ENCODE data around the gene SLC46A3.

DNA sequence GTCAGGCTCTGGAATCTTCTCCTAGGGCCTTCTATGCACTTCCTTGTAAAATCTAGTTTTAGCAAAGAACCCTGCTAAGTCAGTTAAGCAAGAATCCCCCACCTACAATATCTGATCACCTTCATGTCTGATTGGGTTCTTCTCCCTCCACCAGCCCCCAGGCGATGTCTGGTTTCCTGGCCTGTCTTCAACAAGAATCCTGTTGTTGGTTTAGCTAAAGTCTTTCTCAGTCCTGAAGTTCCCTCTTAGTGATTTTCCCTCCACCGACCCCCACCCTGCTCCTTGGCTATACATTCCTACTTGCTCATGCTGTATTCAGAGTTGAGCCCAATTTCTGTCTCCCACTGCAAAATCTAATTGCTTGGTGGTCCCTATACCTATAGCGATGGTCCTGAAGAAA, 35.2 kb upstream of the SLC46A3 start:
- TF ChIP-seq, protein P1, sequence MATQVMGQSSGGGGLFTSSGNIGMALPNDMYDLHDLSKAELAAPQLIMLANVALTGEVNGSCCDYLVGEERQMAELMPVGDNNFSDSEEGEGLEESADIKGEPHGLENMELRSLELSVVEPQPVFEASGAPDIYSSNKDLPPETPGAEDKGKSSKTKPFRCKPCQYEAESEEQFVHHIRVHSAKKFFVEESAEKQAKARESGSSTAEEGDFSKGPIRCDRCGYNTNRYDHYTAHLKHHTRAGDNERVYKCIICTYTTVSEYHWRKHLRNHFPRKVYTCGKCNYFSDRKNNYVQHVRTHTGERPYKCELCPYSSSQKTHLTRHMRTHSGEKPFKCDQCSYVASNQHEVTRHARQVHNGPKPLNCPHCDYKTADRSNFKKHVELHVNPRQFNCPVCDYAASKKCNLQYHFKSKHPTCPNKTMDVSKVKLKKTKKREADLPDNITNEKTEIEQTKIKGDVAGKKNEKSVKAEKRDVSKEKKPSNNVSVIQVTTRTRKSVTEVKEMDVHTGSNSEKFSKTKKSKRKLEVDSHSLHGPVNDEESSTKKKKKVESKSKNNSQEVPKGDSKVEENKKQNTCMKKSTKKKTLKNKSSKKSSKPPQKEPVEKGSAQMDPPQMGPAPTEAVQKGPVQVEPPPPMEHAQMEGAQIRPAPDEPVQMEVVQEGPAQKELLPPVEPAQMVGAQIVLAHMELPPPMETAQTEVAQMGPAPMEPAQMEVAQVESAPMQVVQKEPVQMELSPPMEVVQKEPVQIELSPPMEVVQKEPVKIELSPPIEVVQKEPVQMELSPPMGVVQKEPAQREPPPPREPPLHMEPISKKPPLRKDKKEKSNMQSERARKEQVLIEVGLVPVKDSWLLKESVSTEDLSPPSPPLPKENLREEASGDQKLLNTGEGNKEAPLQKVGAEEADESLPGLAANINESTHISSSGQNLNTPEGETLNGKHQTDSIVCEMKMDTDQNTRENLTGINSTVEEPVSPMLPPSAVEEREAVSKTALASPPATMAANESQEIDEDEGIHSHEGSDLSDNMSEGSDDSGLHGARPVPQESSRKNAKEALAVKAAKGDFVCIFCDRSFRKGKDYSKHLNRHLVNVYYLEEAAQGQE (IDR thresholded peaks at IDR 0.05): no peak
- no peak for TF ChIP-seq RXRA (IDR thresholded peaks at IDR 0.05)
- TF ChIP-seq, protein P2, sequence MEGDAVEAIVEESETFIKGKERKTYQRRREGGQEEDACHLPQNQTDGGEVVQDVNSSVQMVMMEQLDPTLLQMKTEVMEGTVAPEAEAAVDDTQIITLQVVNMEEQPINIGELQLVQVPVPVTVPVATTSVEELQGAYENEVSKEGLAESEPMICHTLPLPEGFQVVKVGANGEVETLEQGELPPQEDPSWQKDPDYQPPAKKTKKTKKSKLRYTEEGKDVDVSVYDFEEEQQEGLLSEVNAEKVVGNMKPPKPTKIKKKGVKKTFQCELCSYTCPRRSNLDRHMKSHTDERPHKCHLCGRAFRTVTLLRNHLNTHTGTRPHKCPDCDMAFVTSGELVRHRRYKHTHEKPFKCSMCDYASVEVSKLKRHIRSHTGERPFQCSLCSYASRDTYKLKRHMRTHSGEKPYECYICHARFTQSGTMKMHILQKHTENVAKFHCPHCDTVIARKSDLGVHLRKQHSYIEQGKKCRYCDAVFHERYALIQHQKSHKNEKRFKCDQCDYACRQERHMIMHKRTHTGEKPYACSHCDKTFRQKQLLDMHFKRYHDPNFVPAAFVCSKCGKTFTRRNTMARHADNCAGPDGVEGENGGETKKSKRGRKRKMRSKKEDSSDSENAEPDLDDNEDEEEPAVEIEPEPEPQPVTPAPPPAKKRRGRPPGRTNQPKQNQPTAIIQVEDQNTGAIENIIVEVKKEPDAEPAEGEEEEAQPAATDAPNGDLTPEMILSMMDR (IDR thresholded peaks at IDR 0.05; ENCODE audit: low read depth, low read length, missing input control): no peak
